Right lobe of liver (tissue), 4 donors: Measurements from ENCODE around the gene AKR1C2.

Experiments used
- POLR2A ChIP-seq: fragments of 450-650 bp; IDR thresholded peaks from one replicate; pipeline ENCODE4 v1.6.1; 2017; ENCODE audit warnings: antibody characterized with exemption, mild to moderate bottlenecking
- TF ChIP-seq, protein P1 (sequence below), 4 donors: fragments of 200-600 bp in 3 of 4; fragments of 450-650 bp in 1 of 4; IDR thresholded peaks; one replicate each; pipeline versions ENCODE4 v1.5.1 to v1.8.0; 2016 to 2022; ENCODE audit warnings: antibody characterized with exemption in 4 of 4, mild to moderate bottlenecking in 2 of 4
- donor health status: DM: no; HTN: no; CAD: no.
- donor health status: DM: no; HTN: no; CAD: no.
- donor health status: DM: no; HTN: yes; CAD: no.

DNA sequence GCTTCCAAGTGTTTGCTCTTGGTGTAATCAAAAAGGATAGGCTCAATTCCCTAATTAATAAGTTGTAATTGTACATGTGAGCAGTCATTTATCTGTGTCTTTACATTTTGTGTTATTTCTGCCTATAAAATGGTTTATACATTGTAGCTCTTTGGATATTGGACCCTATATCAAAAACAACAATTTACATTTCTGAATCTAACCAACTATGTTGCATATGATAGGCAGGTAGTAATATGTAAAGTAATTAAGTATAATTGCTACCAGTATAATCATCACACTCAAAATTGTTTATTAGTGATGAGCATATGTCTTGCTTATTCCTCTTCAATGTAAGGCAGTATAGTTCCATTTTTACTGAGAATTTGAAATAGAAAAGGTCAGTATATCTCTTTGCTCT lies 26.6 kb downstream of the AKR1C2 start:
- TF ChIP-seq, protein P1, sequence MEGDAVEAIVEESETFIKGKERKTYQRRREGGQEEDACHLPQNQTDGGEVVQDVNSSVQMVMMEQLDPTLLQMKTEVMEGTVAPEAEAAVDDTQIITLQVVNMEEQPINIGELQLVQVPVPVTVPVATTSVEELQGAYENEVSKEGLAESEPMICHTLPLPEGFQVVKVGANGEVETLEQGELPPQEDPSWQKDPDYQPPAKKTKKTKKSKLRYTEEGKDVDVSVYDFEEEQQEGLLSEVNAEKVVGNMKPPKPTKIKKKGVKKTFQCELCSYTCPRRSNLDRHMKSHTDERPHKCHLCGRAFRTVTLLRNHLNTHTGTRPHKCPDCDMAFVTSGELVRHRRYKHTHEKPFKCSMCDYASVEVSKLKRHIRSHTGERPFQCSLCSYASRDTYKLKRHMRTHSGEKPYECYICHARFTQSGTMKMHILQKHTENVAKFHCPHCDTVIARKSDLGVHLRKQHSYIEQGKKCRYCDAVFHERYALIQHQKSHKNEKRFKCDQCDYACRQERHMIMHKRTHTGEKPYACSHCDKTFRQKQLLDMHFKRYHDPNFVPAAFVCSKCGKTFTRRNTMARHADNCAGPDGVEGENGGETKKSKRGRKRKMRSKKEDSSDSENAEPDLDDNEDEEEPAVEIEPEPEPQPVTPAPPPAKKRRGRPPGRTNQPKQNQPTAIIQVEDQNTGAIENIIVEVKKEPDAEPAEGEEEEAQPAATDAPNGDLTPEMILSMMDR (IDR thresholded peaks at IDR 0.05) = no peak
- TF ChIP-seq POLR2A = no peak
